GM21390 (cell line): ENCODE measurements around the gene SLC25A48.

ENCODE experiments used
- ATAC-seq: cut with Tn5 transposase; IDR thresholded peaks from one replicate; pipeline ENCODE4 v1.9.1; 2021; ENCODE audit not compliant: unreplicated experiment

Gene SLC25A48, protein sequence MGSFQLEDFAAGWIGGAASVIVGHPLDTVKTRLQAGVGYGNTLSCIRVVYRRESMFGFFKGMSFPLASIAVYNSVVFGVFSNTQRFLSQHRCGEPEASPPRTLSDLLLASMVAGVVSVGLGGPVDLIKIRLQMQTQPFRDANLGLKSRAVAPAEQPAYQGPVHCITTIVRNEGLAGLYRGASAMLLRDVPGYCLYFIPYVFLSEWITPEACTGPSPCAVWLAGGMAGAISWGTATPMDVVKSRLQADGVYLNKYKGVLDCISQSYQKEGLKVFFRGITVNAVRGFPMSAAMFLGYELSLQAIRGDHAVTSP

GRCh38 chr5:135834639-135835529, at the start of gene SLC25A48:
Gene SLC25A48, plus strand, starts transcription at chr5:135834663. Its CDS starts 185 bp downstream, at chr5:135834848.
- no peak for ATAC-seq

- no peak for ATAC-seq
These were observed 33.8 kb upstream of the SLC25A48 start for GRCh38 chr5:135800656-135801055.

GRCh38 chr5:135810188-135810943, 24.1 kb upstream of the SLC25A48 start:
- no peak for ATAC-seq

- no peak for ATAC-seq
These were observed 23.5 kb upstream of the SLC25A48 start for GRCh38 chr5:135811007-135811406.

DNA sequence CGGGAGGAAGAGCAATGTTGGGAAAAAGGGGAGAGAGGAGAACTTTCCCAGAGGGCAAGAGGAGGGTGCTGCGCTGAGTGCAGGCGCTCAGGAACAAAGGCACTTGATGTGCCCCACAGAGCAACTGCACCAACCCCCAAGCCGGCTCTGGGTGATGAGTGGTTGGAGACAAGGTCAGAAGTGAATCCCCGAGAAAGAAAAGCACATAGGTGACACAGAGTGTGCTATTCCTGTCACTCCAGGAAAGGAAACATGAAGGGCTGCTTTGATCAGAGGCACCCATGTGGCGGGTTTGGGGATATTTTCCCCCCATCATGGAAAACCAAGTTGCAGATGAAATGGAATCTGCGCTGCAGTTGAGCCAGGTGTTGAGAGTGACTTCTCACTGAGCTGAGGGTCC, 20.7 kb upstream of the SLC25A48 start:
- no peak for ATAC-seq

GRCh38 chr5:135814316-135814715, 20.1 kb upstream of the SLC25A48 start:
- ATAC-seq: no peak

DNA sequence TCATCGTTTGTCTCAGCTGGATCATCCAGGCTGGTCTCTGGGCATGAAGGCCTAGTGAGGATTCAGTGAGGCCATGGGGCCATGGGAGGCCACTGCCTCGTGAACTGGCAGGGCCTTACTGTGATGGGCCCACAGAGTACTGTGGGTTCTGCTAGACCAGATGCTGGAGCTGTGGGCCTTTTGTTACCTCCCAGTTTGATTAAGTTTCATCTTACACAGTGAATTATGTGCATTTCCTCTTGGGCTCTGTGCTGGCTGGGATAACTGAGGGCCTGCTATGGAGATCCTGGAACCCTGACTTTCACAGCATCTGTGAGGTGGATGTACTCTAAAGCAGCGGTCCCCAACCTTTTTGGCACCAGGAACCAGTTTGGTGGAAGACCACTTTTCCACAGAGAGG, 19.7 kb upstream of the SLC25A48 start:
- ATAC-seq: no peak

DNA sequence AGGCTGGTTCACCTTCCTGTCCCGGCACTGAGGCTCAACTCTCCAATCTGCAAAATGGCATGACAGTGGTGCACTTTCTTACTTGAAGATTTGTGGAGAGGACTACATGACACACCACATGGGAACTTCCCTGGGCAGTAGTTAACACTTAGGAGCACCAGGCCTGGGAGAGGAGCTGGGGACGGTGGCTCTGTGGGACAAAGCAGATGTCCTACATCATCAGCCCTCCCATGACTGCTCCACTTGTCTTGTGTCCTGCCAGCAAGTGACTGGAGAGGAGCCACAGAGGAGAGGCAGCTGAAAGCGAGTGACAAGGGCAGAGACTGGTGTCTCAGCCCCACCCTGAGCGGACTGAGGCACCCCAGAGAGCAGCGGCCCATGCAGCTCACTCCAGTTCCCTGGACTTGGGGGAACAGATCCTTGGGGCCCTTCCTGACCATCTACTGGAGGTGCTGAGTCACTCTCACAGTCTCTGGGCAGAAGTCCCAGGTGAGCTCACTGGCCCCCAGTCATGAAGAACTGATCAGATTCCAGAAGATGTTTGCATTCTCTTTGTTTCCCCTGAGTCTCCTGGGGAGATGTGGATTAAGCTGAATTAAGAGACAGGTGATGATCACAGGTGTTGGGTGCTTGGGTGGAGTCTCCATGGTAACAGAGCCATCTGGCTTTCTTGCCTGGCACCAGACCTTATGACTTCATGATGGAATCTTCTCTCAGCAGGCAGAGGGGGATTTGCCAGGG, 13.2 kb upstream of the SLC25A48 start:
- ATAC-seq: no peak

DNA sequence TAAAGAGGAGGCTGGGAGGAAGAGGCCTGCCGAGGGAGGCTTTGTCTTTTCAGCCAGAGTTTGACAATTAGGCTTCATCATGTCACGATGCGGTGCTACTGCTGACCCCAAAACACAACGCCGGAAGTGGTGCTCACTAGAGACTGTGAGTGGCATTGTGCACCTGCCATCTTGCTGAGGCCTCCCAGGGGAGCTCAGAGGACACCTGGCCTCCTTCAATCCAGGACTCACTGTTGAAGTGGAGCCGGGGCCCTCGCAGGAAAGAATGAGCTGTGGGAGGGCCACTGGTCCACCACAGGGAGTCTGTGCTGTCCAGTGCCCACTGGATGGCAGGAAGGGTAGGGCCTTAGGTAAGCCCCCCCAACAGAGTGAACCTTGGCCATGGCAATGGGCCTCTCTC, 12.7 kb upstream of the SLC25A48 start:
- no peak for ATAC-seq

GRCh38 chr5:135822286-135822685, 12.2 kb upstream of the SLC25A48 start:
- ATAC-seq: no peak

GRCh38 chr5:135822959-135823358, 11.5 kb upstream of the SLC25A48 start:
- no peak for ATAC-seq

GRCh38 chr5:135823881-135824280, 10.6 kb upstream of the SLC25A48 start:
- ATAC-seq: no peak

DNA sequence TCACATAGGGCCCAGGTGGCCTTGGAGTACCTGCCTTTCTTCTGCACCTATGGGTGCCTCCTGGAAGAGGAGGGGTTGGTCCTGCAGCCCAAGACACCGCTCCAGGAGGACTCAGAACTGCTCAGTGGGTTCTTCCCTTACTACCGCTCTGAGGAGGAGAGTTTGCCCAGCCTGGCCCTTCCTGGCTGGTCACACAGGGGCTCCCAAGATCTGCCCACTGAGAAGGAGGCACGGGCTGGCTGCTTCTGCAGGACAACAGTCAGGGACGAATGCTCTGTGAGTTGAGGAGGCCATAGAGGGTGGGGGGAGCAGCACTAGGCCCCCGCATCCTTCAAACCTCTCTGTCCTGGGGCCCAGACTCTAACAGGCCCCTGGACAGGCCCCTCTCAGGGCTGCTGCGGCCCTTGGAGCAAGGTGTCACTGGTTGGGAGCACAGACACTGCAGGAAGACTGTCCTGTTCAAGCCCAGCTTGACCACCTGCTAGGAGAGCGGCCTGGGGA, 9.9 kb upstream of the SLC25A48 start:
- no peak for ATAC-seq

- ATAC-seq: no peak
These were observed 8.9 kb upstream of the SLC25A48 start for GRCh38 chr5:135825373-135826220.

DNA sequence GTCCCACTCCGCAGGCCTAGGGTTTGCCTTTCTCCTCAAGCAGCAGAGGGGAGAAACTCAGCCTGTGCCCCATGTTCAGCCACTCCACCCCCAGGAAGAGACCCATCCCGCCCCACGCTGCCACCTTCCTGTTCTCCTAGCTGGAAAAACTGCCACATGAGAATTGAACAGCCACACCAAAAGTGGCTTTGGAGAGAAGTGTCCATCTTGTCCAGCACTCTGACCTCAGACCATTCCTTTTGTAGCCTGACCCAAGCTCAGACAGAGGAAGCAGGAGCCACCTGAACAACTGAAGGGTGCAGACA, 8.3 kb upstream of the SLC25A48 start:
- no peak for ATAC-seq

- ATAC-seq: no peak
These were observed 7.3 kb upstream of the SLC25A48 start for GRCh38 chr5:135826994-135827671.

DNA sequence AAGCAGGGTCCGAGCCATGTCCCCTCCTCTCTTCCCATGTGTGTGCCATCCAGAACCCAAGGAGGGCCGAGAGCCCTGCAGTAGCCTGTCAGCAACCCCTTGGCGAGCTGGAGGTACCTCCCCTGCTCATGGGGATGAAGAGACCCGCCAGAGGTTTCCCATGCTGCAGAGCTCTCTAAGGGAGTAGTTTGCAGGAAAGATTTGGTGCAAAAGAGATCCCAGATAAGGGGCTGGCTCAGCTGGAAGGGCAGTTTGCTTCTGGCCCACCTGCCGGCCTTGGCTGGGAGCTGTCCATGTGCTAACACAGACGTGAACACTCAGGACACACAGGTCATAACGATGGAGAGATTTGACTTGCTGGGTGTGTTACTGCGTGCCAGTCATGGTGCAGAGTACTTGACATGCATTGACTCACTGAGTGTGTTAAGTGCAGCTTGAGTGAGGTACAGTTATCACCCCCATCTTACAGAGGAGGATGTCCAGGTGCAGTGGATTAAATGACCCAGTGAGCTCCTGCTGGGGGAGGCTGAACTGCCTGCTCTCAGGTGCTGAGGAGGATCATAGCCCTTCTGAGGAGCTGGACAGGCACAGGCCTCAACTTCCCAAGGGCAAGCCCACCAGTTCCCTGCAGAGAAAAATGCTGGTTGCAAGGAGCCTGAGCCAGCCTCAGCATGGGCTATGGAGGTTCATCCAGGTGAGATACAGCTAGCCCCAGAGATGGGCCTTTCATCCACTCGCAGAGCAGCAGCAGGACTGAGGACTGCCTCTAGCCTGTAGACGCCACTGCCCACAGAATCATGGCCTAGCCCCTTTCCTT, 6.3 kb upstream of the SLC25A48 start:
- ATAC-seq: no peak

GRCh38 chr5:135828782-135829127, 5.7 kb upstream of the SLC25A48 start:
- no peak for ATAC-seq

DNA sequence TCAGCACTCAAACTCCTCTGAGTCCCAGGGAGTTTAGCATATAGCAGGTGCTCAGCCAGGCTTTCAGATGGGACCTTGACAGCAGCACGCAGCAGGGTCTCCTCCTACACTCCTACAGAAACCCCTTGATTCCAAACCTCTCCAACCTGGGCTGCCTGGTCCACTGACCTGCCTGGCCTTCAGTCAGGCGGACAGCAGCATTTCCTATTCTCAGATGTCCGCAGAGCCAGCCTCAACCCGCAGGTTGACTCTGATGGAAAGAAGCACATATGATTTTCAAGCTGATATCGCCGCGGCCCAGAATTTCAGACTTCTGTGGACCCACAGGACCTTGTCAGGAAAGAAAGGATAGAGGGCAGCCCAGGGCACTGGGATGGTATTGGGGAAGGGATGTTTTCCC, 5.3 kb upstream of the SLC25A48 start:
- no peak for ATAC-seq
